ENCODE measurements around the gene MRPL58.

- TF ChIP-seq POLR2AphosphoS5 (IDR thresholded peaks at IDR 0.05; ENCODE audit: low read depth, low read length) (no peak), CTCF (IDR thresholded peaks at IDR 0.05; ENCODE audit: control extremely low read depth in 1 of 3, insufficient read depth in 1 of 3, low read depth in 1 of 3, low read length in 3 of 3) (peak in 1 of 3 experiments; percentile 7; a peak in 1 of 4 replicates), GABPA (IDR thresholded peaks at IDR 0.05; ENCODE audit: borderline replicate concordance, insufficient read depth, low read length) (no peak), SRF (IDR thresholded peaks at IDR 0.05; ENCODE audit: low read depth, low read length) (no peak), YY1 (IDR thresholded peaks at IDR 0.05; ENCODE audit: low read depth, low read length) (no peak)
These were observed 51.2 kb downstream of the MRPL58 start for GRCh38 chr17:75063626-75064025.
